Cardiac muscle cell (in vitro differentiated cells and primary cell): Measurements from ENCODE around the gene NBEA. TPM values are rescaled to one million over a fixed set of nuclear protein-coding genes. Genes with fewer than 3 reads are reported as not detected.

Experiments used
- DNase-seq, 2 donors: peaks; one replicate each; pipeline versions ENCODE4 v3.0.0 to v3.0.0-alpha.2; 2010 to 2017; ENCODE audit warnings: low read depth in 1 of 2, low spot score in 1 of 2
- H3K27ac ChIP-seq: fragments of 200-600 bp; sonication (generic); 2 replicates; pipeline ENCODE4 v1.5.1; 2016
- H3K27me3 ChIP-seq: fragments of 200-600 bp; sonication (generic); 2 replicates; pipeline ENCODE4 v1.6.0; 2016; ENCODE audit warnings: control low read depth
- H3K36me3 ChIP-seq: fragments of 200-600 bp; sonication (generic); 2 replicates; pipeline ENCODE4 v1.5.1; 2016; ENCODE audit warnings: control low read depth
- H3K4me1 ChIP-seq: fragments of 200-600 bp; sonication (generic); 2 replicates; pipeline ENCODE4 v1.8.1; 2017; ENCODE audit warnings: low read depth, mild to moderate bottlenecking, mixed run types
- H3K4me3 ChIP-seq: fragments of 200-600 bp; sonication (generic); 2 replicates; pipeline ENCODE4 v1.5.1; 2016; ENCODE audit warnings: mild to moderate bottlenecking
- H3K9me3 ChIP-seq: fragments of 200-600 bp; sonication (generic); 2 replicates; pipeline ENCODE4 v1.5.1; 2017; ENCODE audit warnings: low read depth, mild to moderate bottlenecking, control low read depth
- polyA plus RNA-seq: library from polyadenylated mRNA; unstranded; fragments of >200 nt; fragmentation: Nextera tagmentation; extraction: Ambion mirVana; gene quantifications from 2 replicates; pipeline ENCODE4 v1.2.1, GENCODE V29; 2016
- total RNA-seq: library from RNA; depleted of rRNA; stranded (reverse); fragments of >200 nt; gene quantifications from 2 replicates; pipeline ENCODE4 v1.2.3, GENCODE V29; 2016
- TF ChIP-seq, protein P1 (sequence below): IDR thresholded peaks from 2 replicates; pipeline ENCODE4 v1.5.1; 2012; ENCODE audit warnings: low read depth, mild to moderate bottlenecking, low read length

Gene NBEA
- total and polyA plus RNA-seq, 2 experiments from 2014 or later, result 4.6 to 13.2 TPM

DNA sequence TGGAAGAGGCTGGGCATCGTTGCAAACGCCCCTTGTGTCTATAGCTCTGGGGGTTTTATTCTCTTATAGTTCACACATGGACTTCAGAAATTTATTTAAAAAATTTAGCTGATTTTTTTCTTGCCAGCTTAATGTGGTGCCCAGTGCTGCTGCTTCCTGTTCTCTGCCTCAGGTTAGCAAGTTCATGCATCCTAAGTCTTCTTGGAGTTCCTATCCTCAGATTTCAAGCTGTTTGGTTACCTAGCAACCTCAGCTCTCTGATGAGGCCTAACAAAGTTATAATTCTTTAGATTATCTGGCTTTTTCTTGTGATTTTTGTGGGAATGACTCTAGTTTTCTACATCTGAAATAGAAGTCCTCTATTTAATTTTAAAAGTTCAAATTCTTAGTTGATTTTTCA lies 283.5 kb downstream of the NBEA start:
- Histone ChIP-seq H3K27me3 (no peaks in the 10 kb centered on the region), H3K9me3 (no peaks in the 10 kb centered on the region), H3K4me1 (no peaks in the 10 kb centered on the region), H3K4me3 (no peak overlapping the region), H3K27ac (no peak overlapping the region), H3K36me3 (no peaks in the 10 kb centered on the region)
- no peak for DNase-seq
- TF ChIP-seq, protein P1, sequence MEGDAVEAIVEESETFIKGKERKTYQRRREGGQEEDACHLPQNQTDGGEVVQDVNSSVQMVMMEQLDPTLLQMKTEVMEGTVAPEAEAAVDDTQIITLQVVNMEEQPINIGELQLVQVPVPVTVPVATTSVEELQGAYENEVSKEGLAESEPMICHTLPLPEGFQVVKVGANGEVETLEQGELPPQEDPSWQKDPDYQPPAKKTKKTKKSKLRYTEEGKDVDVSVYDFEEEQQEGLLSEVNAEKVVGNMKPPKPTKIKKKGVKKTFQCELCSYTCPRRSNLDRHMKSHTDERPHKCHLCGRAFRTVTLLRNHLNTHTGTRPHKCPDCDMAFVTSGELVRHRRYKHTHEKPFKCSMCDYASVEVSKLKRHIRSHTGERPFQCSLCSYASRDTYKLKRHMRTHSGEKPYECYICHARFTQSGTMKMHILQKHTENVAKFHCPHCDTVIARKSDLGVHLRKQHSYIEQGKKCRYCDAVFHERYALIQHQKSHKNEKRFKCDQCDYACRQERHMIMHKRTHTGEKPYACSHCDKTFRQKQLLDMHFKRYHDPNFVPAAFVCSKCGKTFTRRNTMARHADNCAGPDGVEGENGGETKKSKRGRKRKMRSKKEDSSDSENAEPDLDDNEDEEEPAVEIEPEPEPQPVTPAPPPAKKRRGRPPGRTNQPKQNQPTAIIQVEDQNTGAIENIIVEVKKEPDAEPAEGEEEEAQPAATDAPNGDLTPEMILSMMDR, result no peak

DNA sequence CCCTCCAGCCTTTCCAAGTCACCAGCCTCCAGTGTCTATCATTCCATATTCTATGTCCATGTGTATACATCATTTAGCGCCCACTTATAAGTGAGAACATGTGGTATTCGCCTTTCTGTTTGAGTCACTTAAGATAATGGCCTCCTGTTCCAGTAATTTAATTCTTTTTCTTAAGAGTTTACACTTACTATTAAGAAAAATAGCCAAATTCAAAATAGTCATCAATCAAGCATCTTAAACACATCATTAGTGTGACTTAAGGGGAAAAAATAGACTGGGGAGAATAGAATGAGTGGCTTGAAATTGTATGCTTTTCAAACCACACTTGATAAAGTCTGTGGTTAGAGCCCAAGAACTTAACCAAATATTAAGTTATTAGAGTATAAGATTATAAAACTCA lies 286.5 kb downstream of the NBEA start:
- Histone ChIP-seq H3K27ac (no peak overlapping the region), H3K9me3 (no peaks in the 10 kb centered on the region), H3K4me1 (peaks cover 7% of the 10 kb centered on the region), H3K36me3 (no peaks in the 10 kb centered on the region), H3K4me3 (no peak overlapping the region), H3K27me3 (no peaks in the 10 kb centered on the region)
- no peak for DNase-seq
- TF ChIP-seq, protein P1, result no peak

- Histone ChIP-seq H3K9me3 (no peaks in the 10 kb centered on the region), H3K4me3 (no peak overlapping the region), H3K27ac (no peak overlapping the region), H3K27me3 (no peaks in the 10 kb centered on the region), H3K4me1 (peaks cover 7% of the 10 kb centered on the region), H3K36me3 (no peaks in the 10 kb centered on the region)
- no peak for DNase-seq
- TF ChIP-seq, protein P1, result no peak
These were observed 289.4 kb downstream of the NBEA start for GRCh38 chr13:35231426-35231825.

DNA sequence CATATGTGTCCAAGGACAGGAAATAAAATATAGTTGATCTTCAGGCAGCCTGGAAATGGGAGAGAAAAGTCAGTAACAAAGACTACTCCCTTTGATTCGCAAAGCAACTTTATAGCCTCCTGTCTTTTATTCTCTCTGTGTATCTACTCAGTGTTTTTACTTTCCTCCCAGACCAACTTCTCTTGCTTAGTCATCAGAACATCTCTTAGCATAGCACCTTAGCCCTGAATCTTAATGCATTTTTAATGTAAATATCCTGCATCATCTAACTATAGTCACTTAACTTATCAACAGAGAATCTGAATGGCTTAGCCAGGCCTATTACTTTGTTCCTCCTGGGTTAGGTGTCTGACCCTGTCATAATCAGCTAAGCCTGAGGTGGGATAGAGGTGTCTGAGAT lies 296.2 kb downstream of the NBEA start:
- no peaks in the 10 kb centered on the region for H3K4me1 ChIP-seq
- H3K27ac ChIP-seq, result no peak overlapping the region
- H3K27me3 ChIP-seq, result no peaks in the 10 kb centered on the region
- no peak overlapping the region for H3K4me3 ChIP-seq
- no peaks in the 10 kb centered on the region for H3K9me3 ChIP-seq
- H3K36me3 ChIP-seq, result no peaks in the 10 kb centered on the region
- TF ChIP-seq, protein P1, result no peak
- DNase-seq, result no peak

DNA sequence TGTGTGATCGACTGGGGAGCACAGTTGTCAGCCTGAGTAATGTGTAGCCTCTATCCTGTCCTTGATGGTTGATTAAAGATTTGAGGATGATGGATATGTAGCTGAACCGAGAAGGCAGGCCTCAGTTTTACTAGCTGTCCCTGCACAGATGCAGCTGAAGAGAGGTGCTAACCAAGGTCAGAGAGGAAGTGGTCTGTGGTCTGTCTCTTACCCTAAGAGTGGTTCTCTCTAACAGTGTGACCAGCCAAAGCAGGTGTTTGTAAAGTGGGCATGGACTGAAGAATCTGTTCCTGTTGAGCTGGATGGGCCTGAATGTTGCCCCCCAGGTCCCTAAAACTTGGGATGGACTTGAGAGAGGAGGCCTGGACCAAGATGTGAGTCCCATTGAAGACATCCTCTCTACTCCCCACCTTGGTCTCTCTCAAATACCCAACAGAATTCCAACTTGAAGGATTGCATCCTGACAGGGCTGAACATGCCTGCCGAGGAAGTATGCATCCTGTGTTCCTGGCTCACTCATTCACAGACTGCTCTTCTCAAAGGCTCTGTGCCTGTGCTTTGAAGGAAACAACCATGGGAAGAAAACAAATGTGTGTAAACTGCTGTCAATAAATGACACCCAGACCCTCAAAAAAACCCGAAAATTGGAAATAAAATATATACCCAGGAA lies 310.6 kb downstream of the NBEA start:
- Histone ChIP-seq H3K27me3 (no peaks in the 10 kb centered on the region), H3K4me1 (no peaks in the 10 kb centered on the region), H3K4me3 (no peak overlapping the region), H3K36me3 (no peaks in the 10 kb centered on the region), H3K27ac (no peak overlapping the region), H3K9me3 (no peaks in the 10 kb centered on the region)
- DNase-seq, result no peak
- TF ChIP-seq, protein P1, result no peak

DNA sequence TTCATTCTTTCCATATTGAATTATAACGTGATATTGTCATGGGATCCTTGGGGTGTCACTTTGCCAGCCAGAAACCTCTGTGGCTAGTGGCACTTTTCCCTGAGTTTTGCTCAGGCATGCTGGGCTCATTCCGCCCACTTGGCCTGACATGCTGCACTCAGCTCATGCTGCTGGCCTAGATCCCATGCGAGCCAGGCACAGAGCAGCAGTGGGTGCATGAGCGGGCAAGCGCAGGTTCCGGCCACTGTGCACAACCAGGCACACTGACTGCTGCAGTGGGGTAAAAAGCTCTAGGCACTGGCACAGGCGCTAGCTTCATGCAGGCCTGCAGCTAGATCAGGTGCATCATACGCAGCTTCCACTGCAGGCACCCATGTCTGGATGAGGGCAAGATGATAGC lies 313.2 kb downstream of the NBEA start:
- H3K4me3 ChIP-seq, result no peak overlapping the region
- H3K36me3 ChIP-seq, result no peaks in the 10 kb centered on the region
- no peaks in the 10 kb centered on the region for H3K9me3 ChIP-seq
- TF ChIP-seq, protein P1, result no peak
- DNase-seq, result no peak
- H3K4me1 ChIP-seq, result no peaks in the 10 kb centered on the region
- no peak overlapping the region for H3K27ac ChIP-seq
- no peaks in the 10 kb centered on the region for H3K27me3 ChIP-seq
